Kidney epithelial cell (primary cell): ENCODE results near the gene CCR5AS.

ENCODE experiments used
- DNase-seq: peaks from one replicate; pipeline ENCODE4 v3.0.0-alpha.2; 2010; ENCODE audit warnings: low read depth
- H3K27me3 ChIP-seq: 2 replicates; pipeline ENCODE4 v1.6.0; 2011; ENCODE audit warnings: low read length; ENCODE audit not compliant: control insufficient read depth, insufficient read depth
- H3K36me3 ChIP-seq: 2 replicates; pipeline ENCODE4 v1.5.1; 2011; ENCODE audit warnings: low read length; ENCODE audit not compliant: control insufficient read depth, insufficient read depth
- H3K4me3 ChIP-seq: 2 replicates; pipeline ENCODE4 v1.5.1; 2011; ENCODE audit warnings: low read depth, mild to moderate bottlenecking, control low read depth, low read length
- TF ChIP-seq, protein P1 (sequence below): IDR thresholded peaks from 2 replicates; pipeline ENCODE4 v1.5.1; 2011; ENCODE audit warnings: mild to moderate bottlenecking, moderate library complexity, low read length, control low read depth, inconsistent platforms; ENCODE audit not compliant: insufficient read depth, poor library complexity, severe bottlenecking

Gene CCR5AS

GRCh38 chr3:46406788-46407611, at the start of gene CCR5AS, which contains the start of gene CCRL2:
Gene CCR5AS (minus strand): TSS chr3:46407066.
Gene CCRL2 (plus strand): TSS chr3:46407259. CDS start chr3:46408080, 821 bp downstream.
- Histone ChIP-seq H3K36me3 (no peaks in the 10 kb centered on the region), H3K4me3 (no peak within 1 kb of the TSS), H3K27me3 (no peaks in the 10 kb centered on the region)
- TF ChIP-seq, protein P1, sequence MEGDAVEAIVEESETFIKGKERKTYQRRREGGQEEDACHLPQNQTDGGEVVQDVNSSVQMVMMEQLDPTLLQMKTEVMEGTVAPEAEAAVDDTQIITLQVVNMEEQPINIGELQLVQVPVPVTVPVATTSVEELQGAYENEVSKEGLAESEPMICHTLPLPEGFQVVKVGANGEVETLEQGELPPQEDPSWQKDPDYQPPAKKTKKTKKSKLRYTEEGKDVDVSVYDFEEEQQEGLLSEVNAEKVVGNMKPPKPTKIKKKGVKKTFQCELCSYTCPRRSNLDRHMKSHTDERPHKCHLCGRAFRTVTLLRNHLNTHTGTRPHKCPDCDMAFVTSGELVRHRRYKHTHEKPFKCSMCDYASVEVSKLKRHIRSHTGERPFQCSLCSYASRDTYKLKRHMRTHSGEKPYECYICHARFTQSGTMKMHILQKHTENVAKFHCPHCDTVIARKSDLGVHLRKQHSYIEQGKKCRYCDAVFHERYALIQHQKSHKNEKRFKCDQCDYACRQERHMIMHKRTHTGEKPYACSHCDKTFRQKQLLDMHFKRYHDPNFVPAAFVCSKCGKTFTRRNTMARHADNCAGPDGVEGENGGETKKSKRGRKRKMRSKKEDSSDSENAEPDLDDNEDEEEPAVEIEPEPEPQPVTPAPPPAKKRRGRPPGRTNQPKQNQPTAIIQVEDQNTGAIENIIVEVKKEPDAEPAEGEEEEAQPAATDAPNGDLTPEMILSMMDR: no peak
- DNase-seq: no peak

GRCh38 chr3:46456118-46456517, 49.3 kb upstream of the CCR5AS start:
- TF ChIP-seq, protein P1: no peak
- no peak for DNase-seq
- Histone ChIP-seq H3K27me3 (peaks cover 5% of the 10 kb centered on the region), H3K36me3 (no peaks in the 10 kb centered on the region), H3K4me3 (no peak overlapping the region)

GRCh38 chr3:46455231-46456115, 48.6 kb upstream of the CCR5AS start:
- TF ChIP-seq, protein P1: no peak
- Histone ChIP-seq H3K27me3 (peaks cover 5% of the 10 kb centered on the region), H3K4me3 (no peak overlapping the region), H3K36me3 (no peaks in the 10 kb centered on the region)
- no peak for DNase-seq

DNA sequence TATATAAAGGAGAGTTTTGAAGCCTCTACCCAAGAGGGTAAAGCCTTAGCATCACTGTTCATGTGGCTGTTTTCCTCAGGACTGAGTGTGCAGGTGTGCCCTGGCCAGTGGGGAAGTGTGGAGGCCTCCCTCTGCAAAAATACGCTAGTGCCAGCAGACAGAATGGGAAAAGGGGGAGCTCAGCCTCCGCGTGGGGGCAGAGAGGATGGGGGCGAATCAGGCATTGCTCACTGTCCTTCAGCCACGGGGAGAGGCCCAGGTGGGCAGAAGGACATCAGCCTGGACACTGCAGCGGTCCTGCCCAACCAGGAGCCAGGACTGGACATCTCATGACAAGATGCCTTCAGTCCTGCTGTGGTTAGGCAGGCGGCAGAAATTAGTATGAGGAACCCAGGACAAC, 47.7 kb upstream of the CCR5AS start:
- H3K27me3 ChIP-seq: peaks cover 5% of the 10 kb centered on the region
- H3K4me3 ChIP-seq: no peak overlapping the region
- DNase-seq: no peak
- TF ChIP-seq, protein P1: no peak
- H3K36me3 ChIP-seq: no peaks in the 10 kb centered on the region

GRCh38 chr3:46454209-46454595, 47.3 kb upstream of the CCR5AS start:
- Histone ChIP-seq H3K36me3 (no peaks in the 10 kb centered on the region), H3K4me3 (no peak overlapping the region), H3K27me3 (peaks cover 5% of the 10 kb centered on the region)
- DNase-seq: no peak
- TF ChIP-seq, protein P1: no peak
